GM19193 (cell line): ENCODE results near the gene ADRB2.

Source experiments
- POLR2A ChIP-seq: IDR thresholded peaks from 4 replicates; pipeline ENCODE4 v1.6.1; 2011; ENCODE audit not compliant: insufficient read depth, insufficient read length; ENCODE audit errors: extremely low read depth

Gene ADRB2

DNA sequence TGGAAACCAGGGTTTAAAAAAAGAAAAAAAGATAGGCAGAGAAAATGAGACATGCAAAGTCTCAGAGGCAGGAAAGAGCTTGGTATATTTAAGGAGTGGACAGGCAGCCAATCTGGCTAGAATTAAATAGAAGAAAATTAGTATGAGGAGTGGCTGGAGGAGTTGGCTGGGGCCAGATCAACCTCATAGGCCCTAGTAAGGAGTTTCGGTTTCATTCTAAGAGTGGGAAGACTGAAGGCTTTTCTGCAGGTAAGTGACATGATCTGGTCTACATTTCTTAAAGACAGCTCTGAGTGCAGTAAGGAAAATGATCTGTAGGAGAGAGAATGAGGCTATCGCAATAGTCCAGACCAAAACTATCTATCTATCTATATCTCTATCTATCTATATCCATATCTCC is 27.5 kb downstream of the ADRB2 start:
- TF ChIP-seq POLR2A, result no peak

DNA sequence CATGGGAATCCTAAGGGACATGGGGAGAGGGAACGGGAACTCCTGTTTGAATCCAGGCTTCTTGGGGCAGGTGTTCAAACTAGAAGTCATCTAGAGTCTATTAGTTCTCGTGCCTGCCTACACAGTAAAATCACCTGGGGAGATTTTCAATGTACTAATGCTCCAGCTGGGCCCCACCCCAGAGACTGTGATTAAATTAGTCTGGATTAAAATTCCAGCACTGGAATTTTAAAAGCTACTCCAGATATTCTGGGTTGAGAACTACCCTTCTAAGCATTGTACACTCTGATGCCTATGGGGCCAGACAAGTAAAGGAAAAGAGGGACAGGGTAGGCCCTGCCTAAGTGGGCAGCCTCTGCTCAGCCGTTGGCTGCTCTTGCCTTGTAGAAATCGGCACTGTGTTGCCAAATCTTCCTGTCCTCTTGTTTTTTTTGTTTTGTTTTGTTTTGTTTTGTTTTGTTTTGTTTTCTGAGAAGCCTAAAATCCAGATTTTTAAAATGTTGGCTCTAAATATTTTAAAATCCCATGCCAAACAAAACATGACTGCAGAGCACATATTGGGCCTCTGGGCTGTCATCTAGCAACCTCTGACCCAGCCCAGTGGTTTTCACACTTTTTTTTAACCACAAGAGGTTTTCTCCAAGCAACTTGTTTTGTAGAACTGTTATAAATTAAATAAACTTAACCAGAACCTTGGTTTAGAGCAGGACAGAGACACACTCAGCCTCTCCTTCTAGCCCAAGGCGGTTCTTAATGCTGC is 29.0 kb downstream of the ADRB2 start:
- no peak for TF ChIP-seq POLR2A

DNA sequence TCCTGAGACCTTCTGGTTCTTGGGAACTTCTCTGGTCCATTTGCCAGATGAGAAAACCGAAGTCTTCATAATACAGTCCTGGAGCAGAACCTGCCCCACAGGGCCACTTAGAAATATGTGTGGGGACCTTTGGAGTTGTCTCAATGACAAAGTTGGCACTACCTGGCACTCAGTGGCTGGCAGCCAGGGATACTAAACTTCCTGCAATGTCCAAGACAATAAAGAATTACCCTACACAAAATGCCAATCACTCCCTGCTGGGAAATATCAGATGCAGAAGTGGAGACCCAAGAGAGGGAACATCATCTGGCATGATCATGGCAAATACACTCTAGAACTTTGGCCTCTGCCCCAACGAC is 29.6 kb downstream of the ADRB2 start:
- no peak for TF ChIP-seq POLR2A

GRCh38 chr5:148856424-148856823 is 30.0 kb downstream of the ADRB2 start:
- TF ChIP-seq POLR2A, result no peak

- TF ChIP-seq POLR2A, result no peak
Measured at GRCh38 chr5:148857474-148857873, 31.1 kb downstream of the ADRB2 start.

- no peak for TF ChIP-seq POLR2A
Measured at GRCh38 chr5:148858106-148858505, 31.7 kb downstream of the ADRB2 start.

GRCh38 chr5:148858547-148858946 is 32.1 kb downstream of the ADRB2 start:
- no peak for TF ChIP-seq POLR2A

DNA sequence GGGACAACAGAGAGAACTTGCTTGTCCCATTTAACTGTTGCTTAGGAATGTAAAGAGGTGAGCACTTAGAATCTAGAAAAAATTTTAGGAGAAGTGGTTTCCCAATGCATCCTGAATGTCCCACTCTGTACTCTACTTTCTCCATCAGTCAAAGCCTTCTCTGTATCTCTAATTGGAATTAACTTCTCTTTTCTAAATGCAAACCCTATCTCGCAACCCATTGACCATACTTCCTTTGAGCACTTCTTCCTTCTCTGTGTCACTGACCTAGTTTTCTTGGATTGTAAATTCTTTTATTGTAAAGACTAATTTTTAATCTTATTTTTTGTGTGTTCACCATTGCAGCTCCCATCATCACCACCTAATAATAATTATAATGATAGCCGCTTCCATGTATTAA is 33.3 kb downstream of the ADRB2 start:
- no peak for TF ChIP-seq POLR2A

DNA sequence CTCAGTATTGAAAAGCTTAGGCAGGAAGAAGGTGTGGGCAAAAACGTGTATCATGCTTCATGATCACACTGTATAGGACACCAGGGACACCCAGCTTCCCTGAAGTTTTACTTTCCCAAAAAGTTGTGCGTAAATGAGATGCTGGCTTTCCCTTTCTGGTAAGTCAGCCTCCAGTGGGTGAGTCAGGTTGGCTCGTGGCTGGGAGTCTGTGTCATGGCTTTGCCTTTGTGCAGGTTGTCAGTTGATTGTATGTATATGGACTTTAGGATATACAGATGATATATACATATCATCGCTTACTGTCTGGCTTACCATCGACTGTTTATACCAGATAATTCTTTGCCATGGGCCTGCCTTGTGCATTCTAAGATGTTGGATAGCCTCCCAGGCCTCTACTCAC is 34.2 kb downstream of the ADRB2 start:
- no peak for TF ChIP-seq POLR2A

- no peak for TF ChIP-seq POLR2A
Measured at GRCh38 chr5:148861088-148861487, 34.7 kb downstream of the ADRB2 start.

DNA sequence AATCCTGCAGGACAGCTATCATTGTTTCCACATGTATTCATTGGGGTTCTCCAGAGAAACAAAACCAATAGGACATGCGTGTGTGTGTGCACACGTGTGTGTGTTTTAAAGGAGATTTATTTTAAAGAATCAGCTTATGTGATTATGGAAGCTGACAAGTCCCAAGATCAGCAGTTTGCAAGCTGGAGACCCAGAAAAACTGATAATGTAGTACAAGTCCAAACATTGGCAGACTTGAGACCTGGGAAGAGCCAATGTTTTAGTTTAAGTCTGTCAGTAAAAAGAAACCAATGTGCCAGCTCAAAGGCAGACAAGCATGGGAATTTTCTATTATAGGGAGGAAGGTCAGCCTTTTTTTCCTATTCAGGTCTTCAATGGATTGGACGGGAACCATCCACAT is 35.3 kb downstream of the ADRB2 start:
- no peak for TF ChIP-seq POLR2A

DNA sequence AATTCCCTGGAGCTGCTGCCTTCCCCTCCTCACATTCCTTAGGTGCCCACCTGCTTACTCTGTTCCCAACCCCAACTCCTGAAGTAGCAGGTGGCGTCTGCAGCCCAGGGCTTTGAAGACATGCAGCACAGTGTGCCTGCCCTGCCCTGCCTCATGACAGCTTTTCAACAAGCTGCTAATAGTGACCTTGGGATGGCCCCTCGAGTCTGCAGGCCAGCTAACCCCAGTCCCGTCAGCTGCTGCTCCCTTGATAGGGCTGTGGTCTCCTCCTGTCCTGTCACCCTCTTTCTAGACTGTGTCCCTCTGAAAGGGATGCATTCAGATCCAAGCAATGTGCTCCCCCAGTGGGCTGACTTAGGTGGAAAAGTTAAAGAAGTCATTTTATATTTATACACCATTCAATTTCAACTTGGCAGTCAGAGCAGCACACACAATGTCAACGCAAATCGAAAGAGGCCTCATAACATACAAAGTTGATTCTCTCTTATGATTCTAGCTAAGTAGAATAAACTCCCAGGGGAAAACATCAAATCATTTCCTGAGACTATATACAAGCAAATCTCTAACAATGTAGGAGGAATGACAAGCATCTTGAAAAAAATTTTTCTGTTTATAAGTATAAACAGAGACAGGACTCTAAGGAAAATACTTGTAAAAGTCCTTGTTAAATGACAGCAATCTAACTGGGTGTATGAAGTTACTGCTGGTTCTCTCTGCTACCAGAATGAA is 37.9 kb downstream of the ADRB2 start:
- no peak for TF ChIP-seq POLR2A

- no peak for TF ChIP-seq POLR2A
Measured at GRCh38 chr5:148866024-148866423, 39.6 kb downstream of the ADRB2 start.

GRCh38 chr5:148873120-148873519 is 46.7 kb downstream of the ADRB2 start:
- TF ChIP-seq POLR2A, result no peak

DNA sequence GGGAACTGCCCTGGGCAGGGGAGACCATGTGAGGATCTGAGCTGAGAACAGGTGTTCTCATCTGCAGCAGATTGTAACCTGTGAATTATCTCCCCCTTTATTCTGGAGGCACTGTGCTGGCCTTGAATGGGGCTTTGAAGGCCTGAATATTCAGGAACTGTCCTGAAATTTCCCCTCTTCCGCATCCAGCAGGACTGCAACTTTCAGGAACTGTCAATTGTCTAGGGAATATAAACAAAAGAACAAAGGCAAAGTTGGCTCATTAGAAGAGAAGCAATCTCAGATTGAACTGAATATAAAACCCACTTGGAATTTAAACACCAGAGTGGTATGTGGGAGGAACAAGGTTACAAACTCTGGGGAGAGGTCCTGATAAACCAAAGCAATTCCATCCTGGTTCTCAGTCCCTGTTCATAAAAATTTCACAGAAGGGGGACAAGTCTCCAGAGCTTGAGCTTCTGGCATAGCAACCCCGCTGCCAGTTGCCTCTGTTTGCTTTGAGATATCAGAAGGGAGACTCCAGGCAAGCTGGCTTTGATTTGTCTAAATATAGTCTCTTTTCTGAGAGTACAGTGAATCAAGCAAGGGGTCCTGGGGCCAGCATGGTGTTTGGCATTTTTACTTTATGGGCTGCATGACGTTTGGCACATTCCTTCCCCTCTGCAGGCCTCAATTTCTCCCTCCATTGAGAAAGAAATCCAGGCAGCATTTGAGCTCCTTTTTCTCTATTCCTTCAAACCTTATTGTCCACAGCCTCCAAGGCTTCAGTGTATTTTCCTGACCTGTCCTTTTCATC is 47.5 kb downstream of the ADRB2 start:
- TF ChIP-seq POLR2A, result no peak
